Measurements from ENCODE around the gene TXNDC17.

DNA sequence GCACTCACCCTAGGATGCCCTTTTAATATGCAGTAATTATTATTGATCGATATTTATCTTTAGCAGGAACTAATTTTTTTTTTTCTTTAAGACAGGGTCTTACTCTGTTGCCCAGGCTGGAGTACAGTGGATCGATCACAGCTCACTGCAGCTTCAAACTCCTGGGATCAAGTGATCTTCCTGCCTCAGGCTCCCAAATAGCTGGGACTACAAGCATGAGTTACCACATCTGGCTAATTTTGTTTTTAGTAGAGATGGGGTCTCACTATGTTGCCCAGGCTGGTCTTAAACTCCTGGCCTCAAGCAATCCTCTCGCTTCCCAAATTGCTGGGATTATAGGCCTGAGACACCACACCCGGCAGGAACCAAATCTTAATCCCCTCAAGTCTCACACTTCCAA lies 29.6 kb upstream of the TXNDC17 start:
- TF ChIP-seq TCF4 (CRISPR knock-in tag; IDR thresholded peaks at IDR 0.05; ENCODE audit: borderline replicate concordance) (no peak), PPARA (CRISPR knock-in tag; IDR thresholded peaks at IDR 0.05; ENCODE audit: borderline replicate concordance) (no peak), RARB (CRISPR knock-in tag; IDR thresholded peaks at IDR 0.05) (no peak), ZNF8 (CRISPR knock-in tag; IDR thresholded peaks at IDR 0.05) (no peak), ZC3H10 (CRISPR knock-in tag; IDR thresholded peaks at IDR 0.05) (no peak)

Measured in SK-N-SH treated with all-trans-retinoic acid at 6 μM for 48 hours (cell line).